SH-SY5Y (cell line): ENCODE results near the gene XRCC1.

Experiments used
- GATA2 ChIP-seq: IDR thresholded peaks from 2 replicates; pipeline ENCODE4 v1.6.1; 2011; ENCODE audit warnings: mild to moderate bottlenecking, low read depth, low read length
- GATA3 ChIP-seq: IDR thresholded peaks from 2 replicates; pipeline ENCODE4 v1.6.1; 2011; ENCODE audit warnings: low read depth, mild to moderate bottlenecking, low read length, moderate library complexity

- TF ChIP-seq GATA3 (no peak), GATA2 (peak; percentile 72)
These were observed 11.0 kb upstream of the XRCC1 start for GRCh38 chr19:43586346-43586745.
